NCI-H69 (cell line): Measurements from ENCODE around the gene ZNF208.
A peak's percentile ranks its signal among the peaks of the same experiment; 100 is the strongest.
"Not testable (repeated sequence)": the region's sequence is repeated elsewhere in the genome, so short reads cannot be mapped to it uniquely, and the experiment has no call there.

ENCODE experiments used
- DNase-seq: peaks from one replicate; lab custom pipeline; 2025; lab: John Stamatoyannopoulos, UW

Gene ZNF208

DNA sequence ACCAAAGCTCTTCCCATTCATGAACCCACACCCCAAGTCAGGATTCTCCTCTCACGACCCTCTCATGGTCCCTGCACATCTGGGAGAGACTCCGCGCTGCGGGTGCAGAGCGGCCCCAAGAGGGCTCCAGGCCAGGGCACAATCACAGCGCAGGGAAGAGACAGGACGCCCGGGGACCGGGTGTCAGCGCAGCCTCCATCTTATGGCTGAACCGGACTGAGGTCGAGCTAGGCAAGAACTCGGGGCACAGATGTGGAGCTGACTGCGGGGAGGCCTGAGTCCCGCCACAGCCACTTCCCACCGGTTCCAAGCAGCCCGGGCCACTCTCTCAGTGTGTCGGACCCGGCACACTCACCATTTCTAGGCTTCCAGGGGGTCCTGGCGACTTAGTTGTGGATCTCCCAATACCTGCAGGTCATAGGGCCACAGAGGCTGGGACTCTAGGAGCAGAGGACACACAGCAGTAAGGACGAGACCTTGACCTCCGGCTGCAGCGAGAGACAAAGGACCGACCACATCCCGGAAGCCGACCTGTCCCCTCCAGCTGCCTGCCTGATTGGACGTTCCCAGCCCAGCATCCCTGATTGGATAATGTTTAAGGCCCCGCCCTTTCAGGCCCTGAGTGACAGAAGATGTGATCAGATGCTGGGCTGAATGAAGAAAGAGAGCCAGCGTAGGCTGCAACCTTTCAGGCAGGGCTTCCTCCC lies at the start of gene ZNF208:
ZNF208 (minus strand) TSS at position 507 of the 707 bp plus-strand sequence; CDS start at position 358, 149 bp downstream.
- DNase-seq, result not testable (repeated sequence)

DNA sequence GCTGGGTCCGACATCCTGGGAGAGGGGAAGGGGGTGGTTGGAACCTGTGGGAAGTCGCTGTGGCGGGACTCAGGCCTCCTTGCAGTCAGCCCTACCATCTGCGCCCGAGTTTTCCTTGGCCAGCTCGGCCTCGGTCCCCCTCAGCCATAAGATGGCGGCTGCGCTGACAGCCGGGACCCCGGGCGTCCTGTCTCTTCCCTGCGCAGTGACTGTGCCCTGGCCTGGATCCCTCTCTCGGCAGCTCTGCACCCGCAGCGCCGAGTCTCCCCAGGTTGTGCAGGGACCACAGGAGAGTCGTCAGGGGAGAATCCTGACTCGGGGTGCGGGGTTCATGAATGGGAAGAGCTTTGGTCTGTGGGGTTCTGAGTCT lies 41.9 kb upstream of the ZNF208 start:
- no peak for DNase-seq

DNA sequence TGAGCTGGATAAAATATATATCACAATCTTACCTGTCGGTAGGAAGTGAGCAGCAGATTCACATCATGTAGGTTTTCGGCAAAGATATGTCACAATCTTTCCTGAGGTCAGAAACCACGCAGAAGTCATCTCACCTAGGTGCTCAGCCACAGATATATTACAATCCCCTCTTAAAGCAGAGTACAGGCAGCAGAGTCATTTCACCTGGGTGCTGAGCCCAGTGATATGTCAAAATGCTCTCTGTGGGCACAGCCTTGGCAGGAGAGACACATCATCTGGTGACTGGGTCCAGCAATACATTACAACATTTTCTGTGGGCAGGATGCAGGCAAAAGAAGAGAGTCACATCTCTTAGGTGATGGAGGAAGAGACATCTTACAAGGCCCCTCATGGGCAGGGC lies 30.4 kb upstream of the ZNF208 start:
- DNase-seq, result not testable (repeated sequence)

DNA sequence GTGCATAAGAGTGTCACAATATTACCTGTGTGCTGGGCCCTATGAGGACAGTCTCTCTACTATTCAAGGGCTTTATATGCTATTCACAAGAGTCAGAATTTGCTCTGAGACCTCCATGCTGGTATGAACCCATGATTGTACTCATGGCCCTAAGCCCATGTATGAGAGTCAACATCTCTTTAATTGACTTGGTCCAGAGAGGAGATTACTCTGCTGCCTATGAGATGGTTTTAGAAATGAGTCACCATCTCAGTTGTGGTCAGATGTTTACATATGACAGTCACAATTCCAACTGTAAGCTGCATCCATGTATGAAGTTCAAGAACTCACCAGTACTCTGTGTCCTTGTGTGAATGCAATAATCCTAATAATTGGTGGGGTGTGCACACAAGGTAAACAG lies 19.9 kb upstream of the ZNF208 start:
- no peak for DNase-seq

DNA sequence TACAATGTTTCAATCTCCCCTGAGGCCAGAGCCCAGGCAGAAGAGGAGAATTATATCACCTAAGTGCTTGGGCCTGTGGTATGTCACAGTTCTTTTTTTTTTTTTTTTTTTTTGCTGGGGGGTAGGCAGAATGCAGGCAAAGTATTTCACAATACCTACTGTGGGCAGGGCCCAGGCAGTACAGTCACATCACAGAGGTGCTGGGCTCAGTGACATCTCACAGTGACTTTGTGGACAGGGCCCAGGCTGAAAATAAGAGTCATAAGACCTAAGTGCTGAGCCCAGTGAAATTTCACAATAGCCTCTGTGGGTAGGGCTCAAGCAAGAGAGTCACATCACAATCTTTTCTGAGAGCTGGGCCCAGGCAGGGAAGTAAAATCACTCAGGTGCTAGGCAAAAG lies 15.9 kb upstream of the ZNF208 start:
- DNase-seq, result no peak

DNA sequence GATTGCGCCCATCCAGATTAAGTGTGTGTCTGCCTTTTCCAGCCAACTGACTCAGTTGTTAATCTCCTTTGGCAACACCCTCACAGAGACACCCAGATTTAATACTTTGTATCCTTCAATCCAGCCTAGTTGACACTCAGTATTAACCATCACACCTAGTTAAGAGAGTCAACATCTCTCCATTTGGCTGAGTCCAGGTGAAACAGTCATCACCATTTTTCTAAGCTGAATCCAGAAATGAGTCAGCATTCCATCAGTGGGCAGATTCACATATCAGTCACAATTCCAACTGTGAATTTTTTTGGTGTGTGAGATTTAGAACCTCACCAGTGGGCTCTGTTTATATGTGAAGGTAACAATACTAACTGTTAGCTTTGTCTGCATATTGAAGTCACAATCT lies 14.8 kb upstream of the ZNF208 start:
- not testable (repeated sequence) for DNase-seq

DNA sequence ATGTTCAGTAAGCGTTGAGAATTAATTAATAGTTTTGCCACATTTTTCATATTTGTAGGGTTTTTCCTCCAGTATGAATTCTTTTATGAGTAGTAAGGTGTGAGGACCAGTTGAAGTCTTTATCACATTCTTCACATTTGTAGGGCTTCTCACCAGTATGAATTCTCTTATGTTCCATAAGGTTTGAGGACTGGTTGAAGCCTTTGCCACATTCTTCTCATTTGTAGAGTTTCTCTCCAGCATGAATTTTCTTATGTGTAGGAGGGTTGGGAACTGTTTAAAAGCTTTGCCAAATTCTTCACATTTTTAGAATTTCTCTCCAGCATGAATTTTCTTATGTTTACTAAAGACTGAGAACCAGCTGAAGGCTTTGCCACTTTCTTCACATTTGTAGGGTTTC lies 40.3 kb downstream of the ZNF208 start:
- no peak for DNase-seq

DNA sequence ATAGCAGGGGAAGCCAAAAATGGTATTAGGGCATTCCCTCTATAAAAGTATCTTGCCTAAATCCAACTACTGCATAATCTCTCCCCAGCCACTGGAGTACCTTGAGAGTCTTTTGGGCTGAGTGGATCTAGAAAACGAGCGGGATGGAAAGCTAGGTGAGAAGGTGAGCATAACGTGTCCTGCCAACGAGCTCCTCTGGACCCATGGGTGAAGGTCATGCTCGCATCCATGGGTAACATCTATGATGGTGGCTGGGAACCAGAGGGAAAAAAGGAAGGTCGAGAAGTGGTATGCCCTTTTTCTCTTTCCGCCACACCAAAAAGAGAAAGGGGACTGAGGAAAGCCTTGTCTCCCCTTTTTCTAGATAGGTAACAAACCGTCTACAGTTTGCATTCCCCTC lies 63.0 kb downstream of the ZNF208 start:
- DNase-seq, result peak; percentile 20

DNA sequence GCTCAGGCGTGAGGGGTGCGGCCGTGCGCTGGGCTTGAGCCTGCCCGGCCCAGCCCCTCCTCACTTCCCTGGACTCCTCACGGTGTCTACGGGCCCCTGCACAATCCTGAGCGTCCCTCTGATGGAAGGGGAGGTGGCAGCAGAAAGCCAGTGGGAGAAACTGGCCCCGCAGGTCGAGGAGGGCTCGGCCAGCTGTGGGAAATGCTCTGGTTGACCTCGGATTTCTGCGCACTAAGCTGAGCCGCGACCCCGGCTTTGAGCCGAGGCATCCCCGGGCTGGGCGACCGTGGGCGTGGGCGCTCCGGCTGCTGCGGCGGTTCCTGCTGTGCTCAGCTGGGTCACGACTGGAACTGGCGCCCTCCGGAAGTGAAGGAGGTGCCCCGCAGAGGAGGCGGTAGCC lies 70.1 kb downstream of the ZNF208 start:
- no peak for DNase-seq

DNA sequence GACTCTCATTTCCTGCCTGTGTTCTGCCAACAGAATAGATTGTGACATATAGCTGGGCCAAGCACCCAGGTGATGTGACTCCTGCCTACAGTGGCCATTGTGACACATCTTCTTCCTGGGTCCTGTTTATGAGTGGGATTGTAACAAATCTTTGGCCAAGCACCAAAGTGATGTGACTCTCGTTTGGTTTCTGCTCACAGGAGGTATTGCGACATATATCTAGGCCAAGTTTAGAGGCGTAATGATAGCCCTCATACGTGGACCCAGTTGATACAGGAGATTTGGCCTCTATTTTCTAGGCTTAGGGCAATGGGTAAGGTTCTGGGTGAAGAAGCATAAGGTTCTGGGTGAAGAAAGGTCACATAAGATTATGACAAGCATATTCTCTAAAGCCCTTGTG lies 76.2 kb downstream of the ZNF208 start:
- no peak for DNase-seq

DNA sequence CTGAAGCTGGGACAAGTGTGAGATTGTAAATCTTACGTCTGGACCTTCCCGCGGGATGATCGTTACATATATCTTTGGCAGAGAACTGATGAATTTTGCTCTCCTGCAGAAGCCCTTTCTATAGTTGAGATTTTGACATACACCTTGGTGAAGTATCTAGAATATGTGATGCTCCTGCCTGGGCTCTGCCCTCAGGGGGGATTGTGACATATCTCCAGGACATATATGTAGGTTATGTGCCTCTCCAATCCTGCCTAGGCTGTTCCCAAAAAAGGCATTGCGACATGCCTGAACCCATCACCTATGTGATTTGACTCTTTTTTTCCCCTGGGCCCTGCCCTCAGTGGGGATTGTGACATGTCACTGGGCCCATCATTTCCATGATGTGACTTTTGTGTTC lies 76.6 kb downstream of the ZNF208 start:
- no peak for DNase-seq

DNA sequence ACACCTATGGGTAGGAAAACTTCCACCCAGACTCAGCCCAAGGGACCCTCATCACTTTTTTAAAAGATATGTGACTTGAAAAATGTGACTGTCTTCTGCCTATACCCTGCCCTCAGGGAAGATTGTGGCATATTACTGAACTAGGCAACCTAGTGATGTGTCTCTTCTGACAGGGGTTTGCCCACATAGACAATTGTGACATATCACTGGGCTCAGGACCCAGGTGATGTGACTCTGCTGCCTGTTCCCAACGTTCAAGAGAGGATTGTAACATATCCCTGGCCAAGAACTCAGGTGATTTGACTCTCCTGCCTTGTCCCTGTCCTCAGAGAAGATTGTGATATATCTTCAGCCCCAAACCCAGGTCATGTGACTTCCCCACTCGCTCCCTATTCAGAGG lies 88.5 kb downstream of the ZNF208 start:
- no peak for DNase-seq

DNA sequence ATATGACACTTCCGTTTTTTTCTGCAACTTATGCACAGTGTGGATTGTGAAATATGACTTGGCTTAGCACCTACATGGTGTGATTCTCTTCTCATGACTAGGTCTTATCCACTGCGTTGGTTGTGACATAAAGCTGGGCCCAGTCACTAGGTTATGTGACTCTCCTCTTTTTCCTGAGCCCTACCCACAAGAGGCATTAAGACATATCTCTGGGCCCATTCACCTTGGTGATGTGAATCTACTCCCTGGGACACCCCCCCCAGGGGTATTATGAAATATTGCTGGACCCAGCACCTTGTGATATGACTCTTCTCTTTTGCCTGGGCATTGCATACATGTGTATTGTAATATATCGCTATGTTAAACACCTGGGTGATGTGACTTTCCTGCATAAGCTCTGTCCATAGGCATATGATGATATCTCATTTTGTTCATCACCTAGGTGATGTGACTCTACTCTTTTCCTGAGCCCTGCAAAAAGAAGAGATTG lies 89.0 kb downstream of the ZNF208 start:
- DNase-seq, result no peak

DNA sequence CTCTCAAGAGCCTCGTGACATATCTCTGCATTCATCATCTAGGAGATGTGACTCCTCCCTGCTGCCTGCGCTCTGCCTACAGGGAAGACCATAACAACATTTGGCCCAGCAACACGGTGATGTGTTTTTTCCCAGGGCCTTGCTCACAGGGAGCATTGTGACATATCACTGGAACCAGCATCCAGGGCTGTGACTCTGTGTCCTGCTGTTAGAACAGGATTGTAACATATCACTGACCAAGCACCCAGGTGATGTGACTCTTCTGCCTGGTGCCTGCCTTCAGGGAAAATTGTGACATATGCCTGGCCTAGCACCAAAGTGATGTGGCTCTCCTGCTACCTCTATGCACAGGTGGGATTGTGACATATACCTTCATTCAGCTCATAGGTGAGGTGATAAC lies 95.3 kb downstream of the ZNF208 start:
- DNase-seq, result no peak

DNA sequence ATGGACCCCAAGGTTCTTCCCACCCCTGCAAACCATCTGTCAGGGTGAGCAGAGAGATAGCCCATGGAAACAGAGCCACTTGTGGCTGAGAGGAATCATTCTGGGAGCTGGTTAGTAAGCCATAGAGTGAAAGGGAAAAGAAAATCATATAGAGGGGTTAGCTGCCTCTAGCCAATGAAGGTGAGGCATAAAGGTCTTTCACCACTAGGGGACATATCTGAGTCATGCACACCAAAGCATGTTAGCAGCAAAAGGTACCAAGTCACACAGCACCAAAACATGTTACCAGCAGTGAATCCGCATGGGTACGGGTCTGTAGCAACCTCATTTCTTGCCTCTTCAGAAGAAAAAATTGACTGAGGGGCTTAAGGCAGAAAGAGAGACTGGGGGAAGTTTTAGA lies 98.1 kb downstream of the ZNF208 start:
- peak; percentile 6 for DNase-seq

DNA sequence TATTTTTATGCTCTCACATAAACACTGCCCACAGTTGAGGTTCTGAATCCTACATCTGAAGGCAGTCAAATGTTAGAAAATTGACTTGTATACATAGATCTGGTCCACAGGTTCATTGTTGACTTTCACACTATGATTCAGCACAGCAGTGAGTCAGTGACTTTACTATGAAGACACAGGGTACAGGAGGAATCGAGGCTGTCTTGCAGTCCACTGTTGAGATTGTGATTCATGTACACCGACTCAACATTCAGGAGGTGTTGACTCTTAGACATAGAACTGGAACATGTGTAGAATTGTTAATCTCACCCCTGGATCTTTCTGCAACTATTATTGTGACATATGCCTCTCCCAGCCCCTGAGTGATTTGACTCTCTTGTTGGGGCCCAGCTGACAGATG lies 100.4 kb downstream of the ZNF208 start:
- no peak for DNase-seq

DNA sequence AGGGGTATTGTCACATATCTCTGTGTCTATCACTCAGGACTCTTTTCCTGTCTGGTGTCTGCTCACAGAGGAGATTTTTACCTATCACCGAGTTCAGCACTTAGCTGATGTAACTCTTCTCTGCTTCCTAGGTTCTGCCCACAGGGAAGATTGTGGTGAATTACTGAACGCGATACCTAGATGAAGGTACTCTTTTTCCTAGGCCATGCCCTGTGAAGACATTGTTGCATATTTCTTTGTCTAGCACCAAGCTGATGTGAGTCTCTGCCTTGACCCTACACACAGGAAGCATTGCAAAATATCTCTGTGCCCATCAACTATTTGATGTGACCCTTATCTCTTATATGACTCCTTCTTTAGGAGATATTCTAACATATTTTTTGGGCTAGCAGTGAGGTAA lies 102.7 kb downstream of the ZNF208 start:
- no peak for DNase-seq

DNA sequence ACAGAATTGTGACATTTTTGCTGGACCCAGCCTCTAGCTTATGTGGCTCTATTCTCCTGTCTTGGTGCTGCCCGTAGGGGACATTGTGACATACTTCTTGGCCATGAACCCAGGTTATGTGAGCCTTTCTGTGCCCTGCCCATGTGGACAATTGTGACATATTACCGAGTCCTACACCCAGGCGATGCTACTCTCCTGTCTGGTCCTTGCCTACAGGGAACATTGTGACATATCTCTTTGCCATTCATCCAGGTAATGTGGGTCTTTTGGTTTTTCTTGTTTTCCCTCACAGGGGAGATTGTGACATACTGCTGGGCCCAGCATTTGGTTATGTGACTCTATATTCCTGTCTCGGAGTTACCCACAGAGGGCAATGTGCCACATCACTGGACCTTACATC lies 103.2 kb downstream of the ZNF208 start:
- DNase-seq, result no peak

DNA sequence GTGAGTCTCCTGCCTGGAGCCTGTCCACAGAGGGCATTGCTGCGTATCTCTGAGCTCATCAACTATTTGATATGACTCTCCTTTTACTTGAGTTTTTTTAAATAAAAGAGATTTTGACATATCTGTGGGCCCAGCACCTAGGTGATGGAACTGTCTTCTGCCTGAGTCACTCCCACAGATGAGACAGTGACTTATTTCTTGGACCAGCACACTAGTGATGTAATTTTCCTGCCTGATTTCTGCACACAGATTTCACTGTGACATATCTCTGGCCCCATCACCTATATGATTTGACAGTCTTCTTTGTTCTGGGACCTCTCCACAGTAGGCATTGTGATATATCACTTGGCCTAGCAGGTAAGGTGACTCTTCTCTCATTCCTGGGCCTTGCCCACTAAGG lies 108.2 kb downstream of the ZNF208 start:
- DNase-seq, result no peak

DNA sequence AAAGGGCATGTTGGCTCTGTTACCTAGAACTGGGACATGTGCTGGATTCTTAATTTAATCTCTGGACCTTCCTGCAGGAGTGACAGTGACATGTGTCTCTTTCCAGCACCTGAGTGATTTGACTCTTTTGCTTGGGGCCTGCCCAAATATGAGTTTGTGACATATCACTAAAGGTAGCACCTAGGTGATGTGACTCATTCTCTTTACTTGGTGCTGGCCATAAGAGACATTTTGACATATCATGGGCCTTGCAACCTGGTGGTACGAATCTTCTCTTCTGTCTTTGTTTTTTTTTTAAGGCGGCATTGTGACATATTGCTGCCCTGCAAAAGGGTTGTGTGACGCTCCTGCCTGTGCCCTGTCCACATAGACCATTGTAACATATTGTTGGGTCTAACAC lies 108.9 kb downstream of the ZNF208 start:
- no peak for DNase-seq

DNA sequence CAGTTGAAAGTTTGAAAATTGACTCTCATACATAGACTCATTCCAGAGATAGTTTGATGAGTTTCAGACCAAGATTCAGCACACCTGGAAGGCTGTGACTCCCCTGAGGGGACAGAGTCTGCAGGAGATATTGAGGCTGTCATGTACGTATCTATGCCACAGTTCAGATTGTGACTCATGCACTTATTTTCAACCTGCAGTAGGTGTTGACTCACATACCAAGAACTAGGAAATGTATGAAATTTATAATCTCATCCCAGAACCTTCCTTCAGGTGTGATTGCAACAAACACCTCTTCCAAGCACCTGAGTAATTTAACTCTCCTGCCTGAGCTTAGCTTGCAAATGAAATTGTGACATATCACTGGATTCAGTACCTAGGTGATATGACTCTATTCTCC lies 110.3 kb downstream of the ZNF208 start:
- DNase-seq, result no peak

DNA sequence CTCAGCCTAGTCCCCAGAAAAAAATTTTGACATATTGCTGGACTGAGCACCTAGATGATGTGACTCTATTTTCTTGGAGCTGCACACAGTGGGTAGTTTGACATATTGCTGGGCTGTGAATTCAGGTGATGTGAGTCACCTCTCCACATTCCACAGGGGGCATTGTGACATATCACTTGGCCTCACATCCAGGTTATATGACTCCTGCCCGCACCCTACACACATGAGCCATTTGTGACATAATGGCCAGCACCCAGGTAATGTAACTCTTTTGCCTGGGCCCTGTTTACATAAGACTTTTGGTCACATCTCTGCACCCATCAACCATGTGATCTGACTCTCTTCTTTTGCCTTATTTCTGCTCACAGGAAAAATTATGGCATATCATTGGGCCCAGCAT lies 119.7 kb downstream of the ZNF208 start:
- no peak for DNase-seq

DNA sequence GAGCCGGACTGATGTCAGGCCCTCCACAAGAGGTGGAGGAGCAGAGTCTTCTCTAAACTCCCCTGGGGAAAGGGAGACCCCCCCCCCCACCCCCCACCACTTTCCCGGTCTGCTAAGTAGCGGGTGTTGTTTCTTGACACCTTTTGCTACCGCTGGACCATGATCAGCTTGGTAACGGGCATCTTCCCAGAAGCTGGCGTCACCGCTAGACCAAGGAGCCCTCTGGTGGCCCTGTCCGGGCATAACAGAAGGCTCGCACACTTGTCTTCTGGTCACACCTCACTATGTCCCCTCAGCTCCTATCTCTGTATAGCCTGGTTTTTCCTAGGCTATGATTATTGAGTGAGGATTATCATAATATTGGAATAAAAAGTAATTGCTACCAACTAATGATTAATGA lies 120.7 kb downstream of the ZNF208 start:
- peak; percentile 15 for DNase-seq

DNA sequence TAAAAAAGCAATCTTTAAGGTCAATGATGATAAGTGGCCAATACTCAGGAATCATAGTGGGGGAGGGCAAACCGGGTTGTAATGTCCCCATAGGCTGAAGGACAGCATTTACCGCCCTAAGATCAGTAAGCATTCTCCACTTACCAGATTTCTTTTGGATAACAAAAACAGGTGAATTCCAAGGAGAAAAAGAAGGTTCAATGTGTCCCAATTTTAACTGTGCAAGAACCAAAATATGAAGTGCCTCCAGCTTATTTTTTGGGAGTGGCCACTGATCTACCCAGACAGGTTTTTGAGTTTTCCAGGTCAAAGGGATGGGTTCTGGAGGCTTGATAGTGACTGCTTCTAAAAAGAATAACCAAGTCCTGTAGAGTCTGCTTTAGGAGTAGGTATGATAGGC lies 125.2 kb downstream of the ZNF208 start:
- DNase-seq, result not testable (repeated sequence)
